ENCODE data around the gene TRIM2. TPM values are rescaled to one million over a fixed set of nuclear protein-coding genes. Genes with fewer than 3 reads are reported as not detected.
A peak's percentile ranks its signal among the peaks of the same experiment; 100 is the strongest.

The TRIM2 gene
- total RNA-seq, 1 donor, result 78.5 TPM

GRCh38 chr4:153244969-153245368 lies 40.7 kb downstream of the TRIM2 start:
- no peak for DNase-seq (ENCODE audit: low read depth)
- no peak for TF ChIP-seq CTCF (IDR thresholded peaks at IDR 0.05; ENCODE audit: insufficient read depth, low read length)
- H3K4me3 ChIP-seq (ENCODE audit: low read depth, low read length), result no peak overlapping the region

- DNase-seq (ENCODE audit: low read depth), result no peak
- H3K4me3 ChIP-seq (ENCODE audit: low read depth, low read length), result no peak overlapping the region
- TF ChIP-seq CTCF (IDR thresholded peaks at IDR 0.05; ENCODE audit: insufficient read depth, low read length), result no peak
These were observed 41.5 kb downstream of the TRIM2 start for GRCh38 chr4:153245775-153246174.

GRCh38 chr4:153246446-153247115 lies 42.3 kb downstream of the TRIM2 start:
- no peak for TF ChIP-seq CTCF (IDR thresholded peaks at IDR 0.05; ENCODE audit: insufficient read depth, low read length)
- no peak overlapping the region for H3K4me3 ChIP-seq (ENCODE audit: low read depth, low read length)
- DNase-seq (ENCODE audit: low read depth), result no peak

- no peak for DNase-seq (ENCODE audit: low read depth)
- no peak for TF ChIP-seq CTCF (IDR thresholded peaks at IDR 0.05; ENCODE audit: insufficient read depth, low read length)
- H3K4me3 ChIP-seq (ENCODE audit: low read depth, low read length), result no peak overlapping the region
These were observed 42.9 kb downstream of the TRIM2 start for GRCh38 chr4:153247116-153247490.

GRCh38 chr4:153248641-153249198 lies 44.5 kb downstream of the TRIM2 start:
- no peak for TF ChIP-seq CTCF (IDR thresholded peaks at IDR 0.05; ENCODE audit: insufficient read depth, low read length)
- DNase-seq (ENCODE audit: low read depth), result no peak
- H3K4me3 ChIP-seq (ENCODE audit: low read depth, low read length), result peak overlapping the region; percentile 65

GRCh38 chr4:153249199-153250041 lies 45.2 kb downstream of the TRIM2 start:
- TF ChIP-seq CTCF (IDR thresholded peaks at IDR 0.05; ENCODE audit: insufficient read depth, low read length), result no peak
- H3K4me3 ChIP-seq (ENCODE audit: low read depth, low read length), result peak overlapping the region; percentile 65
- peak; percentile 60 for DNase-seq (ENCODE audit: low read depth)

Measured in fibroblast of the aortic adventitia (primary cell).